ENCODE data around the gene TRAPPC2B. TPM values are rescaled to one million over a fixed set of nuclear protein-coding genes. Genes with fewer than 3 reads are reported as not detected.
A peak's percentile ranks its signal among the peaks of the same experiment; 100 is the strongest.

Gene TRAPPC2B
- total RNA-seq, 1 experiment from 2014 or later: 6.3 TPM

- intact Hi-C loops (cut with micrococcal nuclease): no loop called here
- peak overlapping the region; percentile 88 for H3K4me3 Mint-ChIP-seq (ENCODE audit: unreplicated experiment)
- peaks cover 4% of the 10 kb centered on the region for H3K36me3 Mint-ChIP-seq (ENCODE audit: insufficient read depth, unreplicated experiment)
- no peak for DNase-seq (ENCODE audit: unreplicated experiment)
- H3K9me3 Mint-ChIP-seq (ENCODE audit: unreplicated experiment): peaks cover 2% of the 10 kb centered on the region
- peak overlapping the region; percentile 97 for H3K27ac Mint-ChIP-seq (ENCODE audit: low read depth, unreplicated experiment)
- TF ChIP-seq, protein P1, sequence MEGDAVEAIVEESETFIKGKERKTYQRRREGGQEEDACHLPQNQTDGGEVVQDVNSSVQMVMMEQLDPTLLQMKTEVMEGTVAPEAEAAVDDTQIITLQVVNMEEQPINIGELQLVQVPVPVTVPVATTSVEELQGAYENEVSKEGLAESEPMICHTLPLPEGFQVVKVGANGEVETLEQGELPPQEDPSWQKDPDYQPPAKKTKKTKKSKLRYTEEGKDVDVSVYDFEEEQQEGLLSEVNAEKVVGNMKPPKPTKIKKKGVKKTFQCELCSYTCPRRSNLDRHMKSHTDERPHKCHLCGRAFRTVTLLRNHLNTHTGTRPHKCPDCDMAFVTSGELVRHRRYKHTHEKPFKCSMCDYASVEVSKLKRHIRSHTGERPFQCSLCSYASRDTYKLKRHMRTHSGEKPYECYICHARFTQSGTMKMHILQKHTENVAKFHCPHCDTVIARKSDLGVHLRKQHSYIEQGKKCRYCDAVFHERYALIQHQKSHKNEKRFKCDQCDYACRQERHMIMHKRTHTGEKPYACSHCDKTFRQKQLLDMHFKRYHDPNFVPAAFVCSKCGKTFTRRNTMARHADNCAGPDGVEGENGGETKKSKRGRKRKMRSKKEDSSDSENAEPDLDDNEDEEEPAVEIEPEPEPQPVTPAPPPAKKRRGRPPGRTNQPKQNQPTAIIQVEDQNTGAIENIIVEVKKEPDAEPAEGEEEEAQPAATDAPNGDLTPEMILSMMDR (IDR thresholded peaks at IDR 0.05; ENCODE audit: unreplicated experiment): no peak
- peaks cover 13% of the 10 kb centered on the region for H3K4me1 Mint-ChIP-seq (ENCODE audit: insufficient read depth, unreplicated experiment)
- BruUV-seq (replicated peaks): TSS peak; percentile 87
- H3K27me3 Mint-ChIP-seq (ENCODE audit: insufficient read depth, unreplicated experiment): no peaks in the 10 kb centered on the region
- ChIA-PET POLR2A (interaction anchor here (0.5 to 2.4 kb wide), 25 partner anchors 8 to 1755 kb away, joined by 3 to 17 read pairs (median 3); partner anchors contain the start of genes TRAPPC2B, ZNF17, ZNF264 and ZNF304), CTCF (interaction anchor here (0.6 to 1.4 kb wide), 6 partner anchors 13 to 91 kb away, joined by 3 to 11 read pairs (median 3); no protein-coding TSS in a partner anchor)
Observed at GRCh38 chr19:57389194-57389729, 25.9 kb downstream of the TRAPPC2B start.

DNA sequence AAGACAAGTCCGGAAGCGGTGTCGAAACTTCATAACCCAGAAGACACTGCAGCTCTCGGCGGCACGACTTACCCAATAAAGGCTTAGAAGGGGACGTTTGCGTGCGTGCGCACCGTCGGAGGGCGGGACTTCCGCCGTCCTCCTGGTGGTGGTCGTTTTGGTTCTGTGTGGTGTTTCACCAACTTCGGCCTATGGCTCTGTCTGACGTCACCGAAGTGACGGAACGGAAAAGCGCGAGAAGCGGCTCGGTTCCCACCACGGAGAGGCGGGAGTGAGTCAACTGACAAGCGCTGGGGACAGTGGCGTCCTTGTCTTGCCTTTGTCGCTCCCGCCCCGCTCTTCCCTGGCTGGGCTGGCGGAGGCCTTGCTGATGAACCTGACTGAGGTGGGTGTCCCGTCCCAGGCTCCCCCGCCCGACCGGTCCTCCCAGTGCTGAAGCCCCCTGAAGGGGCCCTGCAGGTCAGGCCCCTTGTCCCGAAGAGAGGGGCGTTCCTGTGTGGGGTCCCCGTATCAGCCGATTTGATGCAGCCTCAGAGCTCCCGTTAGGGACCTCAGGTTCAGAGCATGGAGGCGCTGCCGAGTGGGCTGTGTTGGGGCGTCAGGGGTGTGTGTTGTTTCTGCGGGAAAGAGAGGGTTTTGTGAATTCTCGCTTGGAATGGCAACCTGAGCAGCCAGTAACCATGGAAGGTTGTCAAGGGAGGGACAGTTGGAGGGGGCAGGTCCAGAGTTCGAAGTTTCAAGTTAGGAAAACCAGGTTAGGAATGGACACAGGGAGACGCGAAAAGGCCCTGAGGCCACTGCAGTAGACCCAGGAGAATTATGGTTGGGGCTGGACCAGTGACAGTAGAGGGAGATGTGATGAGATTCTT is 26.6 kb downstream of the TRAPPC2B start, which contains the start of gene ZNF548:
Gene ZNF548 (plus strand): TSS at position 125 of the 869 bp plus-strand sequence. CDS start 246 bp downstream, at position 371.
- Mint-ChIP-seq H3K27ac (ENCODE audit: low read depth, unreplicated experiment) (peak within 1 kb of the TSS; percentile 97), H3K36me3 (ENCODE audit: insufficient read depth, unreplicated experiment) (peaks cover 11% of the 10 kb centered on the region), H3K4me3 (ENCODE audit: unreplicated experiment) (peak within 1 kb of the TSS; percentile 88), H3K9me3 (ENCODE audit: unreplicated experiment) (peaks cover 9% of the 10 kb centered on the region), H3K4me1 (ENCODE audit: insufficient read depth, unreplicated experiment) (peaks cover 13% of the 10 kb centered on the region), H3K27me3 (ENCODE audit: insufficient read depth, unreplicated experiment) (no peaks in the 10 kb centered on the region)
- ChIA-PET POLR2A (interaction anchor here (0.6 to 2.4 kb wide), 24 partner anchors 8 to 1755 kb away, joined by 3 to 17 read pairs (median 4); partner anchors contain the start of genes TRAPPC2B, ZNF17, ZNF264 and ZNF304), CTCF (interaction anchor here (0.6 to 1.4 kb wide), 5 partner anchors 13 to 92 kb away, joined by 3 to 11 read pairs (median 3); no protein-coding TSS in a partner anchor)
- BruUV-seq (replicated peaks): TSS peak; percentile 59
- peak; percentile 97 for DNase-seq (ENCODE audit: unreplicated experiment)
- TF ChIP-seq, protein P1 (IDR thresholded peaks at IDR 0.05; ENCODE audit: unreplicated experiment): no peak
- intact Hi-C loops (cut with micrococcal nuclease): no loop called here

- DNase-seq (ENCODE audit: unreplicated experiment): no peak
- no peaks in the 10 kb centered on the region for H3K27me3 Mint-ChIP-seq (ENCODE audit: insufficient read depth, unreplicated experiment)
- intact Hi-C loops (cut with micrococcal nuclease): no loop called here
- CTCF ChIA-PET: interaction anchor here (0.5 to 1.6 kb wide), 2 partner anchors 10 to 69 kb away, joined by 4 read pairs; no protein-coding TSS in a partner anchor
- H3K4me1 Mint-ChIP-seq (ENCODE audit: insufficient read depth, unreplicated experiment): peaks cover 5% of the 10 kb centered on the region
- peaks cover 58% of the 10 kb centered on the region for H3K9me3 Mint-ChIP-seq (ENCODE audit: unreplicated experiment)
- H3K4me3 Mint-ChIP-seq (ENCODE audit: unreplicated experiment): no peak overlapping the region
- BruUV-seq (replicated peaks): no TSS peak
- TF ChIP-seq, protein P1 (IDR thresholded peaks at IDR 0.05; ENCODE audit: unreplicated experiment): no peak
- no peak overlapping the region for H3K27ac Mint-ChIP-seq (ENCODE audit: low read depth, unreplicated experiment)
- POLR2A ChIA-PET: no interaction called here
- H3K36me3 Mint-ChIP-seq (ENCODE audit: insufficient read depth, unreplicated experiment): peaks cover 66% of the 10 kb centered on the region
Observed at GRCh38 chr19:57395710-57396109, 32.4 kb downstream of the TRAPPC2B start.

DNA sequence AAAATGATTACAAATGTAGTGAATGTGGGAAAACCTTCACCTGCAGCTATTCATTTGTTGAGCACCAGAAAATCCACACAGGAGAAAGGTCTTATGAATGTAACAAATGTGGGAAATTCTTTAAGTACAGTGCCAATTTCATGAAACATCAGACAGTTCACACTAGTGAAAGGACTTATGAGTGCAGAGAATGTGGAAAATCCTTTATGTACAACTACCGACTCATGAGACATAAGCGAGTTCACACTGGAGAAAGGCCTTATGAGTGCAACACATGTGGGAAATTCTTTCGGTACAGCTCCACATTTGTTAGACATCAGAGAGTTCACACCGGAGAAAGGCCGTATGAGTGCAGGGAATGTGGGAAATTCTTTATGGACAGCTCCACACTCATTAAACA is 35.5 kb downstream of the TRAPPC2B start:
- POLR2A ChIA-PET: interaction anchor here (0.6 to 1.6 kb wide), 3 partner anchors 8 to 12 kb away, joined by 3 to 5 read pairs (median 3); partner anchors contain the start of gene ZNF548
- no peak overlapping the region for H3K27ac Mint-ChIP-seq (ENCODE audit: low read depth, unreplicated experiment)
- CTCF ChIA-PET: interaction anchor here (0.8 to 2.5 kb wide), 3 partner anchors 8 to 23 kb away, joined by 3 to 11 read pairs (median 10); partner anchors contain the start of gene ZNF17
- TF ChIP-seq, protein P1 (IDR thresholded peaks at IDR 0.05; ENCODE audit: unreplicated experiment): no peak
- peaks cover 58% of the 10 kb centered on the region for H3K9me3 Mint-ChIP-seq (ENCODE audit: unreplicated experiment)
- H3K4me1 Mint-ChIP-seq (ENCODE audit: insufficient read depth, unreplicated experiment): no peaks in the 10 kb centered on the region
- intact Hi-C loops (cut with micrococcal nuclease): no loop called here
- H3K27me3 Mint-ChIP-seq (ENCODE audit: insufficient read depth, unreplicated experiment): no peaks in the 10 kb centered on the region
- BruUV-seq (replicated peaks): no TSS peak
- no peak for DNase-seq (ENCODE audit: unreplicated experiment)
- H3K36me3 Mint-ChIP-seq (ENCODE audit: insufficient read depth, unreplicated experiment): peaks cover 72% of the 10 kb centered on the region
- no peak overlapping the region for H3K4me3 Mint-ChIP-seq (ENCODE audit: unreplicated experiment)

Data from MCF 10A (cell line).